HepG2 (cell line): Measurements from ENCODE around the gene MRPL38. TPM values are rescaled to one million over a fixed set of nuclear protein-coding genes. Genes with fewer than 3 reads are reported as not detected.

Source experiments
- CCDC6 ChIP-seq: sonication (generic); formaldehyde crosslinking; IDR thresholded peaks from 2 replicates; pipeline ENCODE4 v1.8.1; 2022; ENCODE audit warnings: mild to moderate bottlenecking, missing genetic modification reagents, moderate library complexity
- SIN3B ChIP-seq: fragments of 150-350 bp; IDR thresholded peaks from 2 replicates; pipeline ENCODE4 v1.6.1; 2014; ENCODE audit warnings: low read length
- SMC3 ChIP-seq: IDR thresholded peaks from 2 replicates; pipeline ENCODE4 v1.6.1; 2011; ENCODE audit warnings: low read length, improper control_type of control experiment
- TAF15 ChIP-seq: fragments of 200-400 bp; formaldehyde crosslinking; IDR thresholded peaks from one replicate; pipeline ENCODE4 v1.6.1; 2018; ENCODE audit warnings: mild to moderate bottlenecking, low read depth, low read length; ENCODE audit not compliant: poor library complexity, severe bottlenecking
- YY1 ChIP-seq: IDR thresholded peaks from 2 replicates; pipeline ENCODE4 v1.6.1; 2011; ENCODE audit warnings: low read length, low read depth, moderate library complexity, mild to moderate bottlenecking; ENCODE audit not compliant: insufficient read depth, insufficient replicate concordance
- ZKSCAN5 ChIP-seq: sonication (generic); formaldehyde crosslinking; IDR thresholded peaks from 2 replicates; pipeline ENCODE4 v1.5.1; 2020; ENCODE audit warnings: mild to moderate bottlenecking, missing genetic modification reagents
- ZNF207 ChIP-seq: fragments of 450-650 bp; IDR thresholded peaks from 2 replicates; pipeline ENCODE4 v1.6.1; 2016; ENCODE audit warnings: antibody characterized with exemption, borderline replicate concordance
- ZNF441 ChIP-seq: sonication (generic); formaldehyde crosslinking; IDR thresholded peaks from 2 replicates; pipeline ENCODE4 v1.7.0; 2021; ENCODE audit warnings: missing genetic modification reagents, borderline replicate concordance
- ZNF646 ChIP-seq: sonication (generic); formaldehyde crosslinking; IDR thresholded peaks from 2 replicates; pipeline ENCODE4 v1.9.0; 2021; ENCODE audit warnings: mild to moderate bottlenecking, missing genetic modification reagents
- polyA plus RNA-seq, 8 experiments: library from polyadenylated mRNA; depleted of rRNA in 3 of 8; stranded (reverse) in 7 of 8; unstranded in 1 of 8; fragments of >200 nt; fragmentation: Illumina TruSeq in 4 of 8; extraction: Trizol in 4 of 8; gene quantifications; 2 replicates each; pipeline versions ENCODE4 v1.2.1 to v1.2.3, GENCODE V29; 2011 to 2016; ENCODE audit warnings: low read depth in 4 of 8, missing spikeins in 1 of 8, mixed read lengths in 1 of 8; ENCODE audit not compliant: insufficient read depth in 1 of 8
- total RNA-seq, 5 experiments: library from RNA; depleted of rRNA; stranded (reverse); fragments of >200 nt; fragmentation: Illumina TruSeq; extraction: Trizol; gene quantifications; 2 replicates each; pipeline ENCODE4 v1.2.3, GENCODE V29; 2016; ENCODE audit warnings: low read depth in 1 of 5

MRPL38 gene
- total and polyA plus RNA-seq, 2 of the 13 experiments (the other 11 are each of a cell fraction or from before 2014, with no cell fraction given), result 83.7 to 125 TPM

GRCh38 chr17:75937652-75938051, 33.0 kb upstream of the MRPL38 start (continued):
- TF ChIP-seq ZNF646 (CRISPR knock-in tag) (no peak), CCDC6 (CRISPR knock-in tag) (no peak), YY1 (no peak), ZKSCAN5 (CRISPR knock-in tag) (no peak), SIN3B (no peak), ZNF441 (CRISPR knock-in tag) (no peak), TAF15 (no peak), SMC3 (no peak), ZNF207 (no peak)
- TF ChIP-seq, all 625 proteins: peak for 0
